ENCODE data around the gene PLPPR1.

The PLPPR1 gene

DNA sequence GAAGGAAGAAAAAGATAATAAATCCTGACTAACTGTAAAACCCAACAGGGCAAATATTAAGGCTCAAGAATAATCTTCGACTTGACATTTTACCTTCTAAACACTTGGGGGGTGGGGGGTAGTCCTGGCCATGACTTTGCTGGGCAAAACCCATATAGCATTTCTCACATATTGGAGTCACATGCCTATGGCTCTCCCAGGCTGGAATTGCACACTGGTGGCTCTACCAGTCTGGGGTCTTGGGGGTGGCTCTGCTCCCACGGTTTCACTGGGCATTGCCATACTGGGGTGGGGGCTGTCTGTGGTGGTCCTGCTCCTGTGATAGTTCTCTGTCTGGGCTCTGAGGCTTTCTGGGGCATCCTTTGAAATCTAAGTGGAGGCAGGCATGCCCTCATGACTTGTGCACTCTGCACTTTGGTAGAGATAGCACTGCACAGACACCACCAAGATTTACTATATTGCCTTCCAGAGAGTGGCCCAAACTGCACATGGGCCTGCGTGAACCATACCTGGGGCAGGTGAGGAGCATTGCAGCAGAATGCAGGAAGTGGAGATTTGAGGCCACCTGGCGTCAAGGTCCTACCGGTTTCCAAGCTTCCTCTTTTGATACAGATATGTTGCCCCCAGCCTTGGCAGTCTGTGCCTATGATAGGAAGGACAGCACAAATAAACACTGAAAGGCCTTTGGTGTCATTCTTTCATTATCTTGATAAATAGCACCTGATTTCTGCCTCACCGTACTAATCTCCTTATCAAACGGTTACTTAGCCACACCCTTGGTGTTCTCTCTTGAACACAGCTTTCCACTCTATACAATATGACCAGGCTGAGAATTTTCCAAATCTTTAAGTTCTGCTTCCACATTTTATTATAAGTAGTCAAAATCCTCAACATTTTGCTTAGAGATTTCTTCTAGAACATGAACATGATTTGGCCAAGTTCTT, 326.5 kb downstream of the PLPPR1 start:
- no peak for DNase-seq

DNA sequence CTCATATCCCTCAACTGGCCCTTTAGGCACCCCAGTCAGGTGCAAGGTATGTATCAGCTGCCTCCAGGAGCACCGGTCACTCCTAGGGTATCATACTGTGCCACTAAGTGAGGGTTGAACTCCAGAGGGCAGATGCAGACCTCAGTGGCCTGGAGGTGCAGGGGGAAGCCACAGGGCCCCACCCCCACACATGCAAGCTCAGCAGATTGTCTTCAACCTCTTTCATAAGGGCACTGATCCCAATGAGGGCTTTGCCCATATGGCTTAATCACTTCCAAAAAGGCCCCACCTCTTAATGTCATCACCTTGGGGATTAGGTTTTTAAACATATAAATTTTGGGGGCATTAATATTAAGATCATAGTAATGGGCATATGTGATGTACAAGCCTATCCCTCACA, 328.1 kb downstream of the PLPPR1 start:
- DNase-seq: no peak

DNA sequence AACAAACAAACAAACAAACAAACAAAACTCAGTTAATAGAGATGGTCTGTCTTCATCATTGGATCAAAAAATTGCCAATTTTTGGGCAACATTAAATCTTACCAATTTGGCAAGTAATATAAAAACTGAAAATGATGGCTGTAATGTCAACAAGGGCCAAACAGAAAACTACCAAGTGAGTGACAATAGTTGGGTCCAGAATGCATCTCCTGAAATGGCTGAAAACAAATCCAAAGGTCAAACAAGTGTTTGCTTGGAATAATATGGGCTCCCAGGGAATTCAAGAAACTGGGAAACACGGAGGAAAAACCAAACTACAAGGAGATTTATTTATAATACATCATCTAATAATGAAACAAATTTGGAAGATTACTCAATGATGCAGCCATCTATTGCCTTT, 331.2 kb downstream of the PLPPR1 start:
- DNase-seq: no peak

DNA sequence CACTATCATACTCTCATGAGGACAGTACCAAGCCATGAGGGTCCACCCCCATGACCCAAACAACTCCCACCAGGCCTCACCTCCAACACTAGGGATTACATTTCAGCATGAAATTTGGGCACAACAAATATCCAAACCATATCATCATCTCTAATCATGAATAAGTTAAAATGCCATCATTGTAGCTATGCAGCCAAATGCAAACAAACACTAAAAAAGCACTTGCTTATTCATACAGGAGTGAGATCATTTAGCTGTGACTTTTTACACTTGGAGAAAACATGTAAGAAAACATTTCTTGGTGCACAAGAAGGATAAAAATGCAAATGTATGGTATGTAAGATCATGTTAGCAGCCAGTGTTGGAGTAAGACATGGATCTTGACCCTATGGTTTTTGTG, 332.1 kb downstream of the PLPPR1 start:
- no peak for DNase-seq

DNA sequence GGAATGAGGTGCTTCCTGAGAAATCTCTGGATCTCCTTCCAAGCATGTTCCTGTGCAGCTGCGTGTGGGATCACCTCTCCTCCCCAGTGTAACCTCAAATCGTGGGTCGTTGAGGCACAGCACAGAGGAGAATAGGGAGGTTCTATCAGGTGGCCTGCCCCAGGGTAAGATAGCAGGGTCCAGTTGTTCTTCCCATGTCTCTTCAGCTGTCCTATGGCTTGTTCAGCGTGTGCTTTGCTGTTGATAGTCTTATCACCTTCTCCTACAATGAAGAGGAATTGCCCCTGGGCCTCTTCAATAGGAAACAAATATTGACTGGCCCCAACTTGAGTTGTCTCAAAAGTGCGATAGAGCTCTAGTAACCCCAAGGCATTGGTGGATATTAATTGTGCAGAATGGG, 333.9 kb downstream of the PLPPR1 start:
- no peak for DNase-seq

DNA sequence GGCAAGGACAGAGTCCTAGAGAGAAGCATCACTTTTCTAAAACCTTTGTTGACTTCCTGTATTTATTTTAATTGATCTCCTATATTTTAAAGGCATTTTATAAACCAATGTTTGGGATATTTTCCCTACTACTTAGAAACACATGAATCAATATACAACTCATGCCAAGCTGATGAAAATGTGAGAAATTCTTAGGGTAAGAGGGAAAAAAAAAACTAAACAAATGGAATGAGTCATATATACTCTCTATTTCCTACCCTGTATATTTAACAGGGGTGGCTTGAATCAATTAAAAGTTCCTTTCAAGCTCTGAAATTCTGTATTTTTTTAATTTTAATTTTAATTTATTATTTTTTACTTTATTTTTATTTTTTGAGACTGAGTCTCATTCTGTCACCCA, 336.7 kb downstream of the PLPPR1 start:
- no peak for DNase-seq

DNA sequence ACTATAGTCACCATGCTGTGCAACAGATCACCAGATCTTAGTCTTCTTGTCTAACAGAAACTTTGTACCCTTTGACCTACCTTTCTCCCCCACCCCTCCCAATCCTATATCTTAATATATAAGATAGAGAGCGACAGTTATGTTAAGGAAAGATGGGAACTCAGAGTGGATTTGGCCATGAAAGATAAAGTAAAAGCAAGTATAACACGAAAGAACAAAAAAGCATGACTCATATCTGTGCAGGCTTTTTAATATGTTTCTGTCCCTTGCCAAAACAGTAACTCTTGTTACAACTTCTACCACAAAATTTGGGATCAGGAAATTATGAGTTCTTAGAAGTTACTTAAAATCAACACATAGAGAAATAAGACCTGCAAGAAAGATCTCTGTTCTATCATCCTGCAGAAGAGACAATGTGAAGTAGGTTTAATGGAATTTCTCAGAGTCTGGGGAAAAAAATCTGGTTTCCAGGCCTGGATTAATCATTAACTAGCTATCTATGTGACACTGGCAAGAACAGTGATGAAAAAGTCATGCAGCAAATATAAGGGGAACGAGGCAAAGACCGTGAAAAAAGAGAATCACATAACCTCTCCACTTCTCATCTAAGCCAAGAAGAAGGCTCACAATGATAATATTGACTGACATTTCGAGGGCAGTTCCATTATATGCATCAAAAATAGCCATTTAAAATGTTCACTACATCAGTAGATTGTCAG, 337.7 kb downstream of the PLPPR1 start:
- no peak for DNase-seq

DNA sequence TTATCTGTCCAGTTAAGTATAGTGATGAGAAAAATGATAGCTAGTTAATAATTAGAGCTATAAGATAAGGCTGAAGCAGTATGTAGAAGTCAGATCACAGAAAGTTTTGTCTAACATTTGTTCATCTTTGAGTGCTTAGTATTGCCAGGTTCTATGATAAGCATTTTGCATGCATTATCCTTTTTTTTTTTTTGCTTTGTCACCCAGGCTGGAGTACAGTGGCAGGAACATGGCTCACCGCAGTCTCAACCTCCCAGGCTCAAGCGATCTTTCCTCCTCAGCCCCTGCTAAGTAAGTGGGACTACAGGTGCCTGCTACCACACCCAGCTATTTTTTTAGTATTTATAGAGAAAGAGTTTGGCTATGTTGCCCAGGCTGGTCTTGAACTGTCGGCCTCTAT, 338.8 kb downstream of the PLPPR1 start:
- no peak for DNase-seq

DNA sequence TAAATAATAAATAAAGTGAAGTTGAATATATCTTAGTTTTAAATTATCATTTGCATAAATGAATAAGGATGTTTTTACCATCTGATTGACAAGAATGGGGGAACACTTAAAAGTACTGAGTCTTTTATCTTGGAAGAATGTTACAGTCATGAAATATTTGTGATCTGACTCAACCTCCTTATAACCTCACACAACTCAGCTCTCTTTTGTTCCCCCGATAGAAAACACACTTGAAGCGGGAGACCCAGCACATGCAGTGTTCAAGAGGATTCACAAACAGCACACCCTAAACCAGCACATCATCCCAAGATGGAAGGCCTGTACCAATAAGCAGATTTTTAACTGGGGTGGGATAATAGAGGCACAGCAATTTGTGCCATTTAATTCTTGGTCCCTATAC, 340.8 kb downstream of the PLPPR1 start:
- DNase-seq: no peak

DNA sequence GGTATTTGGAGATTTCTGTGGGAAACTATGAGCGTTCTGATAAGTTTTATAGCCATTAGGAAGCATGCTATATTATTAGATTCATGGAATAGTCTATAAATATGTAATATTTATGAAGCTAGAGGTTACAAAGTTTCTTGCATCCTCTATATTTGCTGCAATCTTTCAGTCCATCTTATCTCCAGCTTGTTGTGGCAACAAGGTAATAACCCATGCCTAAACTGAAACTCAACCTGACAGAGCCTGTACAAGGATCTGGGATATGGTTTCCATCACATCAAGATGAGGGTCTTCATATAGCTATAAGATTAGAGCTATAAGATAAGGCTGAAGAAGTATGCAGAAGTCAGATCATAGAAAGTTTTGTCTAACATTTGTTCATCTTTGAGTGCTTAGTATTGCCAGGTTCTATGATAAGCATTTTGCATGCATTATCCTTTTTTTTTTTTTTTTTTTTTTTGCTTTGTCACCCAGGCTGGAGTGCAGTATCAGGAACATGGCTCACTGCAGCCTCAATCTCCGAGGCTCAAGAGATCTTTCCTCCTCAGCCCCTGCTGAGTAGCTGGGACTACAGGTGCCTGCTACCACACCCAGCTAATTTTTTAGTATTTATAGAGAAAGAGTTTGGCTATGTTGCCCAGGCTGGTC, 341.5 kb downstream of the PLPPR1 start:
- DNase-seq: no peak

DNA sequence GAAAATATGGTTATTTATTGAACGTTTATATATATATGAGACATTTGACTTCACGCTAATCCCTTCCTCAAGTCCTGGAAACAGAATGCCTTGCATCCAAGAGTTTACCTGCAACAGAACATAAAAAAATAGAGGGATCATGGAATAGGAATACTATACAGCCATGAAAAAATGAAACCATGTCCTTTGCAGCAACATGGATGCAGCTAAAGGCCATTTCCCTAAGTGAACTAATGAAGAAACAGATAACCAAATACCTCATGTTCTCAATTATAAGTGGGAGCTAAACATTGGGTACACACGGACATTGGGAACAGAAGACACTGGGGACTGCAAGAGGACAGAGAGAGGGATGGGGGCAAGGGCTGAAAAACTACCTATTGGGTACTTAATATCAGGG, 343.3 kb downstream of the PLPPR1 start:
- no peak for DNase-seq

DNA sequence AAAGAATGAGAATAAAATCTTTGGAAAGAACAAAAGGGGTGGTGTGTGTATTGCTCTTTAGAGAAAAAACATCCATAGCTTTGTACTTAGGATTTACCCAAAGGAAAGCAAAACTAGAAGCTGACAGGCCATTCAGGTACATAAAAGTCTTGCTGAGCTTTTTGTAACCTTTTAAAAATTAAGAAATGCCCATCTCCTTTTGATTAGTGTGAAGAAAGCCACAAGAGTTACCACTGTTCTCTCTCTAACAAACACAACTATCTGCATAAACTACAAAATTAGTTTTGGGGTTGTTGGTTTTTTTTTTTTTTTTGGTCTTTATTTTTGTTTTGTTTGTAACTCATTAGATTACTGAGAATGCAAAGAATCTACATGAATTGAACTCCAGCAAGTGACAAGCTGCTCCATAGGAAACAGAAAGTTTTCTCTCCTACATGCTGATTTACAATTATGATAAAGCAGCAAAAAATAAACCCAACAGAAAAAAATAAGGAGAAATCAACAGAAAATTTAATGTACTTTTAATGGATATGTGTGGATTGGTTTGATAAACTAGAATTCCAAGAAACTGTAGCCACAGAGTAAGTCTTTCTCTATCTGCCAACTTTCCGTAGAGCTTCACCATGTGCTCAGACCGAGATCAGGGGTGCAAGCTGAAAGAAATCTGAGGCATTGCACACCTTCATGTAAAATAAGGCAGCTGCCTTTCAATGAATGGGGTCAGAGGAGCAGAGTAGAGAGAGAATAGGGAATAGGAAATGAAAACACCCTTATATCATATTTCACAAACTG, 344.0 kb downstream of the PLPPR1 start:
- no peak for DNase-seq

All from CD4-positive, alpha-beta T cell treated with Interleukin-10 for 1 hour (primary cell).